Inferior parietal cortex (tissue), 1 donor: Measurements from ENCODE around the gene TMEM169.

Source experiments
- DNase-seq: peaks from one replicate; pipeline ENCODE4 v3.0.0-alpha.2; 2016; ENCODE audit errors: extremely low spot score

The TMEM169 gene

GRCh38 chr2:216104691-216105090 is 23.0 kb downstream of the TMEM169 start:
- no peak for DNase-seq

GRCh38 chr2:216107320-216107719 is 25.6 kb downstream of the TMEM169 start:
- DNase-seq: no peak

GRCh38 chr2:216107760-216108159 is 26.0 kb downstream of the TMEM169 start:
- no peak for DNase-seq

- DNase-seq: no peak
Observed at GRCh38 chr2:216108310-216108966, 26.7 kb downstream of the TMEM169 start.

GRCh38 chr2:216108967-216109921 is 27.5 kb downstream of the TMEM169 start, which contains the start of gene XRCC5:
XRCC5 (plus strand) TSS chr2:216109348; CDS start chr2:216109437, 89 bp downstream.
- peak; percentile 95 for DNase-seq

GRCh38 chr2:216109962-216110614 is 28.4 kb downstream of the TMEM169 start:
- no peak for DNase-seq

GRCh38 chr2:216110620-216111019 is 28.9 kb downstream of the TMEM169 start:
- no peak for DNase-seq

- DNase-seq: no peak
Observed at GRCh38 chr2:216111122-216111521, 29.4 kb downstream of the TMEM169 start.

- no peak for DNase-seq
Observed at GRCh38 chr2:216112926-216113325, 31.2 kb downstream of the TMEM169 start.

- DNase-seq: no peak
Observed at GRCh38 chr2:216113572-216113971, 31.9 kb downstream of the TMEM169 start.

GRCh38 chr2:216114382-216114713 is 32.6 kb downstream of the TMEM169 start:
- no peak for DNase-seq

GRCh38 chr2:216114714-216115531 is 33.2 kb downstream of the TMEM169 start:
- peak; percentile 98 for DNase-seq

GRCh38 chr2:216116418-216116817 is 34.7 kb downstream of the TMEM169 start:
- DNase-seq: no peak

GRCh38 chr2:216117561-216118340 is 36.0 kb downstream of the TMEM169 start:
- DNase-seq: no peak

GRCh38 chr2:216118474-216118873 is 36.8 kb downstream of the TMEM169 start:
- no peak for DNase-seq

GRCh38 chr2:216119146-216119545 is 37.4 kb downstream of the TMEM169 start:
- no peak for DNase-seq

GRCh38 chr2:216119986-216120385 is 38.3 kb downstream of the TMEM169 start:
- no peak for DNase-seq

GRCh38 chr2:216121255-216121654 is 39.5 kb downstream of the TMEM169 start:
- no peak for DNase-seq

GRCh38 chr2:216126943-216127342 is 45.2 kb downstream of the TMEM169 start:
- DNase-seq: no peak

- DNase-seq: no peak
Observed at GRCh38 chr2:216130346-216130971, 48.7 kb downstream of the TMEM169 start.
